ENCODE data around the gene EBF3. TPM values are rescaled to one million over a fixed set of nuclear protein-coding genes. Genes with fewer than 3 reads are reported as not detected.
"Not testable (repeated sequence)": the region's sequence is repeated elsewhere in the genome, so short reads cannot be mapped to it uniquely, and the experiment has no call there.

EBF3 gene
- total RNA-seq, 1 donor from 2014 or later: 5.8 TPM

GRCh38 chr10:129935102-129935866, 28.8 kb downstream of the EBF3 start:
- peak; percentile 72 for DNase-seq (ENCODE audit: low spot score)
- intact Hi-C loops (cut with DNase I): no loop called here

DNA sequence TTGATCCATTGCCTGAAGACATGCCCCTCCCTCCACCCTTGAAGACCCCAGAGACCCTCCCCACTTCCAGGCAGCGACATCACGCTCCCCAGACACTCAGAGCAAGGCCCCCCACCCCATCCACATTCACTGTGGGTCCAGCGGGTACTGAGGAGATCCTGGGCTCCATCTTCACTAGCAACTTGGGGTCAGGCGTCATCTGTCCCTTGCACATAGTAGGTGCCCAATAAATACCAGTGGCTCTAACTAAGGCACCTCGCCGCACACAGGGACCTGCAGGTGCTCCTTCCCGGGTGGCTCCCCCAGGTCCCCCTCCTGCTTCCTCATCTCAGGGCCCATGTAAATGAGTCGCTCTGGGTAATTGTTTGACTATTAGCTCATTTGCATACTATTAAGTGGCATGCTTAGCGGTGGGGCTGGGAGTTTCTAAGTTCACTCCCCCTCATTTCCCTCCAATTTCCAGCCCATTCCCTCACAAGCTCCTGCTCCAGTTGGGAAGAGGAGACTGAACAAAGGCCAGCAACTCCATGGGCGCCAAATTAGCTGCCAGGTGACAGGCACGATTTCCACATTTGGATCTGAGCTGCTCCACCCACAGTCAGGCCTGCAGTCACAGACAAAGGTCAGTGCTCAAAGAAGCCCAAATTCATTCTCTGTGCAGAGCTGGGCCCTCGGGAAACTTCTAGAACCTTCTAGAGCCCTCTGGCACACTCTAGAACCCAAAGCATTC, 29.7 kb downstream of the EBF3 start:
- DNase-seq (ENCODE audit: low spot score): peak; percentile 65
- intact Hi-C loops (cut with DNase I): no loop called here

DNA sequence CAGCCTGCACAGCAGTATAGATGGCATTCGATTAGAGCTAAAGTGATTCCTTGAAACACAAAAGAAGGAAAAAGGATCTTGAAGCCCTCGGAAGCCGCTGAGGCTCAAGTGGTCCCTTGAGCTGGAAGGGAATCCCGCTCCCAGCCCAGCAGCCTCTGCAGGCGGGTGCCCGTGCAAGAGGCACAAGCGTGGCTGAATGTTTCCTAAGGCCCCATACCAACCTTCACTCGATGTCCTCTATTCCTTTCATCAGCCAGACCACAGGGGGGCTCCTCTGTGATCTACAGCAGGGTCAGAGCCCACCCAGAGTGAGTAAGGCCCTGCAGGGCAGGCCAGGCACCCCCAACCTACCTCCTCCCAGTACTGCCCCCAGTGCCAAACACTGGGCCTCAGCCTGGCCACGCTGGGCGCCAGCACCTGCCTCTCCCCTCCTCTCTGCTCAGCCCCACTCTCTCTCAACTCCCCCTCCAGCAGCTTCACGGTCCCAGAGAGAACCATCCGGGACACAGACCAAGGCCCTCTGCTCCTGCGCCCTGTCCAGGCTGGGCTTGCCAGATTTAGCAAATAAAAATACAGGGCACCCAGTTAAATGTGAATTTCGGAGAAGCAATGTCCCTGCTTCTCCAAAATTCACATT, 30.5 kb downstream of the EBF3 start:
- peak; percentile 63 for DNase-seq (ENCODE audit: low spot score)
- intact Hi-C loops (cut with DNase I): no loop called here

- intact Hi-C loops (cut with DNase I): no loop called here
- DNase-seq (ENCODE audit: low spot score): peak; percentile 33
Measured at GRCh38 chr10:129932751-129933433, 31.2 kb downstream of the EBF3 start.

DNA sequence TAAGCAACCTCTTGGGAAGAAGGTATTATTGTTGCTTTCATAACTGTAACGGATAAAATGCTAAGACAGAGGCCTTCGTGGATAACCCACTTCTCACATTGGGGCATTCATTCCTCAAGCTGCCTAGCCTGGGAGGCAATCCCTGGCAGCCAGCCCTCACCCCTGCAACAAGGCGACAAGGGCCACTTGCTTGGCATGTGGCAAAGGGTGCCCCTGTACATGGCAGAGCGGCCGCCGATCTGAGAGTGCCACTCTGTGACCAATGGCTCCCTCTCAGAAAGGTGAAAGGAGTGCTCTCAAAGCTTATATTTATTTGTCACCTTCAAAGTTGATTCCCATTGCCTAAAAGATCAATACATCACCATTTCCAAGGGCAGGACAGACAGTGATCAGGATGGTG, 31.9 kb downstream of the EBF3 start:
- DNase-seq (ENCODE audit: low spot score): peak; percentile 67
- intact Hi-C loops (cut with DNase I): no loop called here

GRCh38 chr10:129929343-129930292, 34.5 kb downstream of the EBF3 start:
- DNase-seq (ENCODE audit: low spot score): peak; percentile 51
- intact Hi-C loops (cut with DNase I): no loop called here

- intact Hi-C loops (cut with DNase I): no loop called here
- no peak for DNase-seq (ENCODE audit: low spot score)
Measured at GRCh38 chr10:129927351-129928120, 36.5 kb downstream of the EBF3 start.

DNA sequence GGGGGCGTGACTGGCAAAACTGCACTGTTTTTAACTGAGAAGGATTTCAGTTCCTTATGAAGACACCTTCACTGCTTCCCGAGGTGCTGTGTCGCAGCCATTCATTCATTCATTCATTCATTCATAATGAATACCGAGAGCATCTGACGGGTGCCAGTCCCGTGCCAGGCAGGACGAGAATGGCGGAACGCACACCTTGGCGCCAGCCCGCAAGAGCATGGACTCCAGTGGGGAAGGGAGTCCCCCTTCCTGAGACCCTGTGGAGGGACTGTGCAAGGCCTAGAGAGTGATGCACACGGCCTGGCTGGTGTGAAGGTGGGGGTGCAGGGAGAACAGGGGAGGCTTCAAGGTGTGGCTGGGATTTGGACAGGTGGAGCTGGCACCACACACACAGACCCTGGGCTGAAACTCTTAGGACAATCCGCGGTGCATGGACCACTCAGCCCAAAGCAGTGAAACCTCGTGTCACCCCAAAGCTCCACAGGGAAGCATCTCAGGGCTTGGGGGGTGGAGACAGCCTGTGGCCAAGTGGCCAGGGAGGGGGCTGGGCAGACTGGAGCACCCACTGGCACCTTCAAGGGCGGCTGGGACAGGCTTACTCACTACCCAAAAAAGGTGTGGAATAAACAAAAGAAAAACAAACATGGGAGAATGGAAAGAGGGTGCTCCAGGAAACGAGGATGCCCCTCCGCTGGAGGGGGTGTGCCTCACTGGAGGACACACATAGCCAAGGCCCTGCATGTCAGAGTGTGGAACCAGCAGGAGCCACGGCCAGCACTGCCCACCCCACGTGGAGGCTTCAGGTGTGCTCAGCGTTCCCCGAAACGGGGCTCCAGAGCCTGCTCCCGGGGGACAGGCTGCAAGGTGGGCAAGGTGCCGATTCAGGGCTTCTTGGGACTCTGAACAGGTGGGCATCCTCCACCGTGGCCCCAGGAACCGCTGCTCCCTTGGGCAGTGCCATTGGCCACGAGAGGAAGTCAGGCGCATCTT, 37.7 kb downstream of the EBF3 start:
- peak; percentile 74 for DNase-seq (ENCODE audit: low spot score)
- intact Hi-C loops (cut with DNase I): no loop called here

GRCh38 chr10:129924375-129925085, 39.5 kb downstream of the EBF3 start:
- DNase-seq (ENCODE audit: low spot score): peak; percentile 26
- intact Hi-C loops (cut with DNase I): no loop called here

DNA sequence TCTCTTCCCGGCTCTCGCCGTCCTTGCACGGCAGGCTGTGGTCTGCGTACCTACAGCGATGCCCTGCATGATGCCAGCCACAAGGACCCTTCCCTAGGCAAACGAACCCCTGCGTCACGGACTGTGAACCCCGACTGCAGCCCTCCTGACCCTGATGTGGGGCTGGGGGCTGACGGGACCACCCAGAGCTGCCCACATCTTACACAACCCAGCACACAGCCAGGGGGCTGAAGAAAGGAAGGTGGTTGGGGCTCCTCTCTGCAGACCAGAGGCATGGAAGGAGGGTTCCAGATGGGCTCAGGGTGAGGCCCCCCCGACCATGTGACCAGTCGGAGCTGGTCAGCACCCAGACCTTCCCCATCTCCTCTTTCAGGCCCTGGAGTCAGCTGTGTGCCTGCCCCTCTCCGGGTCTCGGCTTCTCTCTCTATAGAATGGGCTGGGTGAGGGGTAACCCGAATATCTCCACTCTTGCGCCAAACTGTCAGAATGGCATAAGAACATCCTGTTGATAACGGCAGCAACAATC, 41.4 kb downstream of the EBF3 start:
- intact Hi-C loops (cut with DNase I): no loop called here

GRCh38 chr10:129921801-129922597, 42.1 kb downstream of the EBF3 start:
- no peak for DNase-seq (ENCODE audit: low spot score)
- intact Hi-C loops (cut with DNase I): no loop called here

More for the DNA sequence above, 41.4 kb downstream of the EBF3 start:
- peak; percentile 67 for DNase-seq (ENCODE audit: low spot score)

DNA sequence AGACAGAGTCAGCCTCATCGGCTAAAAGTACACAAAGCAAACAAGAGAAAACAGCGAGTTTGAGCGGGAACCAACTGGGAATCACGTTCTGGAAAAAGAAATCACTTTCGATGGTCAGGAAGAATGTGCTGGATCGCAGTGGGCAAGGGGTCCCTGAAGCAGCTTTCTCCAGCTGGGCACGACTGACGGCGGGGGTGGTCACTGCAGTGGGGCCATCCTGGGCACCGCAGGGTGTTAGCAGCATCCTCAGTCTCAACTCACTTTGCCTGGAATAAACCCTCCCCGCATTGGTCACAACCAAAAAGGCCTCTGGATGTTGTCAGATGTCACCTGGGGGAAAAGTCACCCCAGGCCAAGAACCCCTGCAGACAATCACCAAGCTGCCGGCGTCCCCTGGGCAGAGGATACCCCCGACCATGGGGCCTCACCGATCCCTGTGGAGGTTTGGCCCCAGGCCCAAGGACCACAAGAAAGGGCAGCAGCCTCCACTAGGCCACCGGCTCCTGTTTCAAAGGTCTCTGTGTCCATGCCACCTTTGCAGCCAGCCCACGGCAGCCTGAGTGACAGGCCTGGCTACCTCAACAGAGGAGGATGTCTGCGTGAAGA, 42.9 kb downstream of the EBF3 start:
- no peak for DNase-seq (ENCODE audit: low spot score)
- intact Hi-C loops (cut with DNase I): no loop called here

DNA sequence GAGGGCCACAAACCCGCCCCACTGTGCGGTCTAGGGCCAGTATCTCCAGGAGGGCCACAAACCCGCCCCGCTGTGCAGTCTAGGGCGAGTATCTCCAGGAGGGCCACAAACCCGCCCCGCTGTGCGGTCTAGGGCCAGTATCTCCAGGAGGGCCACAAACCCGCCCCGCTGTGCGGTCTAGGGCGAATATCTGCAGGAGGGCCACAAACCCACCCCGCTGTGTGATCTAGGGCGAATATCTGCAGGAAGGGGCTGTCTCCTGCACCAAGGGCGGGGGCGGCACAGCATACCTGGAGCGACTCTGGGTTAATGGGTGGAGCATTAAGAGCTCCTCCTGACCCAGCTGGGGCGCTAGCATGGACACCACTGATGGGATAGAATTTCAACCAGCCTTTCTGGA, 43.9 kb downstream of the EBF3 start:
- not testable (repeated sequence) for DNase-seq (ENCODE audit: low spot score)

GRCh38 chr10:129919358-129919757, 44.7 kb downstream of the EBF3 start:
- intact Hi-C loops (cut with DNase I): no loop called here
- DNase-seq (ENCODE audit: low spot score): no peak

More for the DNA sequence above, 43.9 kb downstream of the EBF3 start:
- intact Hi-C loops (cut with DNase I): not testable (repeated sequence)

- DNase-seq (ENCODE audit: low spot score): no peak
- intact Hi-C loops (cut with DNase I): no loop called here
Measured at GRCh38 chr10:129918836-129919235, 45.2 kb downstream of the EBF3 start.

All from cardiac septum (tissue), 1 donor.